ENCODE results near the gene DACT2.
A peak's percentile ranks its signal among the peaks of the same experiment; 100 is the strongest.
"Not testable (repeated sequence)": the region's sequence is repeated elsewhere in the genome, so short reads cannot be mapped to it uniquely, and the experiment has no call there.

The DACT2 gene

GRCh38 chr6:168280020-168280898, 39.3 kb downstream of the DACT2 start:
- no peak for DNase-seq

- DNase-seq = no peak
Measured at GRCh38 chr6:168279403-168279935, 40.1 kb downstream of the DACT2 start.

- no peak for DNase-seq
Measured at GRCh38 chr6:168278904-168279303, 40.7 kb downstream of the DACT2 start.

GRCh38 chr6:168277274-168277669, 42.3 kb downstream of the DACT2 start:
- DNase-seq = no peak

DNA sequence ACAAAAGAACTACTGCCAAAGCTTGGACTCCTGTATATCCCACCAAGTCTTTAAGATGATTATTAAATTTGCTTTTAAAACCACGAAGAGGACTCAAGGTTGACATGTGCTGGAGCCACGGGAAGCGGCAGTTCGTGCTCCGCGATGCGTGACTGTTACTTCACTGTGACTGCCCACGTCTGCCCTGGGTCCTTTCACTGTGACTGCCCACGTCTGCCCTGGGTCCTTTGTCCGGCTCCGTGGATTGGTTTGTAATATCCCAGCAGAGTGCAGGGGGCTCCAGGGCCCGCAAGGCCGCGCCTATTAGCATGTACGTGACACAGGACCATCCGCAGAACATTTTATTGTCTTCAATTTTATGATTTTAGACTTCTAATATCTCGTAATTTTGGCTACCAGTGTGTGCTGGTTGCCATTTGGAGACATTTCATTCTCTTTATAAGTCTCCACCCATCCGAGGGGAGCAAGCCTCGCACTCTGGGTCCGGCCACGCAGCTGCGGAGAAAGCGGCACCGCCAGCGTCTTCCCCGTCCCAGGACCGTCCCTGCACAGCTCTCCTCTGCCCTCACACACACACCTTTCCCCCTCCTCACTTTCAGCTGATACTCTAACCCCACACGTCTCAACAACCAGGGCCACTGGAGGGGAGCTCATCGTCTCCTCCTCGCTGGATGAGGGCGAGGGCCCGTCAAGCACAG, 42.9 kb downstream of the DACT2 start:
- no peak for DNase-seq

DNA sequence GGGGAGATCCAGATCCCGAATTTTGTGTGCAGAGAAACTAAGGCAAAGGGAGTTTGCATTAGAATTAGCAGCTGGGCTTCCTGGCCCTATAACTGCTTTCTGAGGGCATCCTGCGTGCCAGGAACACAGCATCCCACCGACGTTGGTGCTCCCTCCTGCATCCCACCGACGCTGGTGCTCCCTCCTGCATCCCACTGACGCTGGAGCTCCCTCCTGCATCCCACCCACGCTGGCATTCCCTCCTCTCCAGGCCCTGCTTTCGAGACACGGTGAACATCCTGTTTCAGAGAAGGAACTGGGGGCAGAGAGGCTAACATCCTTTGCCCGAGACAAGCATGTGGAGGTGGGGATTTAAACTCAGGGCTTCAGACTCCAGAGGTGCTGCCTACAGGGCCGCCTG, 44.4 kb downstream of the DACT2 start:
- no peak for DNase-seq

- no peak for DNase-seq
Measured at GRCh38 chr6:168274037-168274952, 45.3 kb downstream of the DACT2 start.

DNA sequence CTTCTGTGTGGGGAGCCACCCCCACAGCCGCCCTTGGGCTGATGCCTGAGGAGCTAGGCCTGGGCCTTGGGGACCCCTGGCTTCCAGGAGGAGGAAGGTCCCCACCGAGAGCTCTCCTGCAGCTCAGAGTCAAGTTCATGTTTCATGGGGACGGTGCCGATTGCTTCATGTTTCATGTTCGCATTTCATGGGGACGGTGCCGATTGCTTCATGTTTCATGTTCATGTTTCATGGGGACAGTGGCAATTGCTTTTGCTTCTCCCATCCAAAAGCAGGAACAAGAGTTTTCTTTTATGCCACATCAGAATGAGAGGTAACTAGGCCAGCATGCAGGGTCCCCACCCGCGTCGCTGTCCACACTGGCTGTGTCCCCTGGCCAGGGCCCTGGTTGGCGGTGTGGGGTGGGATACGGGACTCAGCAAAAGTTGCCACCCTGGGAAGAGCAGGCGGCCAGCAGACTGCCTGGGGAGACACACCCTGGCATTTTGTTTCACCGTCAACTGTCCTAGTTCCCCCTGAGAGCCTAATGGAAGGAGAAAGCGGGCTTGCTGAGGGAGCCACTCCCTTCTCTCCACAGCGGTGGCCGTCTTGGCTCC, 46.0 kb downstream of the DACT2 start:
- DNase-seq = no peak

DNA sequence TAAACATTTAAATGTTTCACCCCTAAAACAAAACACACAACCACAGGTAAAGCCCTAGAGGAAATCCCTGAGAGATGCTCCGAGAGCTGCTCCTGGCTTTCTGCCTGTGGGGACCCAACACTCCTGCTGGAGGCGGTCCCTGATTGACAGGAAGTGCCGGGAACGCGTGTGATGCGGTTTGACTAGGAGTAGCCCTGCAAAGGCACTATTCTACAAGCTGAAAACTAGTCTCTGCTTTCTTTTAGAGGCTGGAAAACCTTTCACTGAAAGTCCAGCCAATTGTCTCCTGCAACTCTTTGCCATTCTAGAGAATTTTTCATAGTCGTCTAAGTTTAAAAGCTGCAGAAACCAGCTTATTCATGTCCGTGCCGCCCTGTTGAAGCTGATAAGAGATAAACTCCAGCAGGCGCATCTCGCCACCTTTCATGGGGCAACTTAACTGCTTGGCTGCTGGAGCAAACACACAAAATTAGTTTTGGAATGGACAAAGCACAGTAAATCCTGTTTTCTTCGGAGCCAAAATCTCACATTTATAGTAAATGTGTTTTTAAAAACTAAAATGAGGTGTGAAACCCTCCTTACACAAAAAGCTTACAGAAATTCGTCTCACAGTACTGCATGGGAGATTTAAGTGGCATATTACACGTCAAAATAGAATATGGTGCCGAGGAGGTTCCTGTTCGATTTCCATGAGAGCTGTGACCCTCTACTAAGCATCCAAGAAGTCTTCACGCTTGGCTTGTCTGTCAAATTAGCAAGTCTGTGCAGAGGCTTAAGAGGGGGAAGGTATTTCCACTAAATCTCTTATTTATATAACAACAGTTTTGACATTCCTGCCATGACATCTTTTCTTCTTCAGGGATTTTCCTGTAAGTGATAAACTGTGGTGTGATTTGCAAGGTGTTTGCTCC, 46.9 kb downstream of the DACT2 start:
- DNase-seq = no peak

DNA sequence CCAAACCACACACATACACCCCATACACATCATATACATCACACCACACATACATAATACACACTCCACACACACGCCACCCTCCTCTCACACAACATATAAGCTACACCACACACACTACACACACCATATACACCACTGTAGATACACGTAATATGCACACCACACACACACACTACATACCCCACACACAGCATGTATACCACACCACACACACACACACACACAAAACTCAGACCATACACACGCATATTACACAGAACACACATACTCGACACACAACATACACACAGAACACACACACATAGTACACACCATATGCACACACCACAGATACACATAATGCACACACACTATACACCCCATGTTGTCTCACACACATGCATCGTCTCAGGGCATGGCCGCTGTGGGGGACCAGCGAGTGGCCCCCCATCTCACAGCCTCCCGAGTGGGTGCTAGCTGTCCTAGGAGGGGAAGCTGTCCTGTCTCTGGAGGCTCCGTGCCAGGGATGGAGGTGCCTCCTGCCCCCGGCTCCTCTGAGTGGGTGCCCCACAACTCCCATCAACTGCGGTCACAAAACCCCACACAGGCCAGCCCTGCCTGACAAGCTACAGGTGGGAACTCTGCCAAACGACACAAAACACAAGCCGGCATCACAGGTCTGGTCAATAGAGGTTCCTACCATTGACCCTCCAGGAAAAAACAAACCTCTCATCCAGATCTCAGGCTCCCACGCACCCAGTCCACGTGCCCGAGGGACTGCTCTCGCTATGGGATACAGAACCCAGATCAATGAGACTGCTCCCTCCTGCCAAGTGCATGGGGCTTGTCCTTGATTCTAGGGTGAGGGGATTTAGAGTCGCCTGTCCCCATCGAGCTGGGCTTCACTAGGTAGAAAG, 49.1 kb downstream of the DACT2 start:
- DNase-seq = no peak

DNA sequence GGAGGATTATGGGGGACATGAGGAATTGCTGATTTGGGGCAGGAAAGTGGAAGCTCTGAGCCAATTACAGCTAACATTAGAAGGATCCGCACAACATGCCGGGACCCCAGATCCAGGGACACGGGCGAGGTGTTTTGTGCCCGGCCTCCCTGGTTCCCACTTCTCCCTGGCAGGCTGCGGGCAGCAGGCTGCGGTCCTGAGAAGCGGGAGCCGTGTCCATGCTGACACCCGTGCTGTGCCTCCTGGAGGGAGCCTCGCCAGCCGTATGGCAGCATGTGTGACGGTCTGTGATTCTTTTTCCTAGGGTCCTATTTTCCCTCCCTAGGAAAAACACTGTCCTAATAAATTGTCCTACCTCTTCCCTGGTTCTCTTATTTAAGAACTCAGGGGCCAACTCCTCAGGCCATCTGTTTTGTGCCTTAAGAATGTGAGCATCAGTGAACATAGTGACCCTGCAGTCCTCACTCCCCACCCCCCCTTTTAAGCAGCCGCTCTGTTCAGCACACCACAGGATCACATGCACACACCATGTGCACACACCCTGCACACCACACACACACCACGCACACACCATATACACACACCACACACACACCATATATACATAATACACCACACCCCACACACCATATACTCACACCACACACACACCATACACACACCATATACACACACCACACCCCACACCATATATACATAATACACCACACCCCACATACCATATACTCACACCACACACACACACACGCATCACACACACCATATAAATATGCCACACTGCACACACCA, 49.9 kb downstream of the DACT2 start:
- DNase-seq = peak in 1 of 2 experiments; percentile 16

DNA sequence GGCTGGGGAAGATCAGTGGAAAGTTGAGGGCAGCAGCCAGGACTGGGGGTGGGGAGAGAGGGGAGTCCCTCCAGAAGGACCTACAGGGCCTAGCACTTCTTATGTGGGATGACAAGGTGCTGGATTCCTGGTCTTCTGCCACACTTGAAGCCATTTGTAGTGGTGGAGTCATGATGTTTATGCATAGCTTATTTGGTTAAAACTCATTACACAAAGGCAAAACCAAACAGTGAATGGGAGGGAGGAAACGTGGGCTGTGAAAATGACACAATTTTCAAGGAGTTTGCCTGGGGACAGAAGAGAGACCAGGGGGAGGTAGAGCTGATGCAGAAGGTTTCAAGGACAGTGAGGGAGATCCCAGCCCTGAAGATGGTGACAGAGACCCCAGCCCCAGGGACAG, 50.8 kb downstream of the DACT2 start:
- no peak for DNase-seq

DNA sequence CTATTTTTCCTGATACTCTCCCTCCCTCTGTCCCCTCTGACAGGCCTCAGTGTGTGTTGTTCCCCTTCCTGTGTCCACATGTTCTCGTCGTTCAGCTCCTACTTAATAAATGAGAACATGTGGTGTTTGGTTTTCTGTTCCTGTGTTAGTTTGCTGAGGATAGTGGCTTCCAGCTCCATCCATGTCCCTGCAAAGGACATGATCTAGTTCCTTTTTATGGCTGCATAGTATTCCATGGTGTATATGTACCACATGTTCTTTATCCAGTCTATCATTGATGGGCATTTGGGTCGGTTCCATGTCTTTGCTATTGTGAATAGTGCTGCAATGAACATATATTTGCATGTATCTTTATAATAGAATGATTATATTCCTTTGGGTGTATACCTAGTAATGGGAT, 51.8 kb downstream of the DACT2 start:
- not testable (repeated sequence) for DNase-seq

DNA sequence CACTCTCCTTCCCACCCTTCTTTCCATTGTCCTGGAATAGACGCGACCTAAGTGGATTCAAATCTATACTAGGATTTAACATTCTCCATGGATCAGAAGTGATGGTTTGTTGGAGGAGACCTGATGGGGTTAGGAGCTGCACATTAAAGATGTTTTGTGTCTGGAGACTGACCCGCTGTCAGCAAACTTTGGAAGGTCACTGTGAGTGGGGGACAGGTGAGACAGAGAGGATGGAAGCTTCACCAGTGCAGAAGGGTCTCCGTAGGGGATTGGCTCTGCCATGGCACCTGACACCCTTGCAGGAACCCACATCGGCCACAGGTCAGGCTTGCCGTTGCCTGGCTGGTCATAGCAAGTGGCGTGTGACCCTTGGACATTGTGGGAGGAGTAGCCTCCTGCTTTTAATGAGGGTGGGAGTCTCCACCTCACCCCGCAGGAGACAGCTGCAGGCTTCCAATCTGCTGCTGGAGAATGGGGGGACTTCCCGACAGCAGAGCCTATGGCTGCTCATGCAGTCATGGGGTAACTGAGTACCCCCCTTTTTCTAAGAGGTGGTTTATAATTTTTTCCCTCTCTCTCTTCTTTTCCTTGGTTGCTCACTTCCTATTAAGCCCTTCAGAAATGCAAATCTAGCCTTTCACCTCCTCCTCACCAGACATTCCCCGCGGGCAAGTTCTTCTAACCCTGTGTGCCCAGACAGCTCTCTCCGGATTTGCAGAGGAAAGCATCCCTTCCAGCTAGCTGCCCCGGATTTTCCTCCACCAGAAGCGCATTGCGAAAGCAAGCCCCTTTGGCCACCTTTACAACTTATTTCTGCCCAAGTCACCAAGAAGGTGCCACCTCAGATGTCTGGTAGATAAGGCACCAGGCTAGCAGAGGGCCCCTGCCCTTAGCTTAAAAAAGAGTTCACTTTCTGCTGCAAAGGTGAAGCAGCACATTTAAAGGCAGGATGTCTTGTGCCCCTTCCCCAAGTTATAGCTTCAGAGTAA, 53.5 kb downstream of the DACT2 start:
- DNase-seq = no peak

DNA sequence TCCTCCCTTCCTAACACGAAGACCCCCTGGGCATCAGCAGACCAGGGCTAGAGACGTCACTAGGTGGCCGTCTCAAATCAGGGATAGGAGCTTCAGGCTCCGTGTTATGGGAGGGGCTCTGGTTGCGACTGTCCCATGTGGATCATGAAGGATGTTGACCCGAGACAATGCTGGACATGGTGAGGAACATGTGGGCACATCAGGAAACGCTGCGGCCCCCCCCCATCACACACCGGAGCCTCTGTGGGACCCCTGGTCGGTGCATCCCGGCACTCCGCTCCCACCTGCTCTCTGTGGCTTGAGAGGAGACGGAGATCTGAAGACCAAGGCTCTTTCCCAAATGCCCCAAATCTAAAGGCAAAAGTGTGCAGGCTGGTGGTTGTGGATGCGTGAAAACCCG, 54.2 kb downstream of the DACT2 start:
- DNase-seq = no peak

GRCh38 chr6:168264593-168265335, 54.8 kb downstream of the DACT2 start:
- DNase-seq = no peak

GRCh38 chr6:168263351-168263905, 56.1 kb downstream of the DACT2 start:
- no peak for DNase-seq

Data from NCI-H524 (cell line).